GM12878 (cell line): ENCODE measurements around the gene MAPK8IP3. TPM values are rescaled to one million over a fixed set of nuclear protein-coding genes. Genes with fewer than 3 reads are reported as not detected.

Experiments used
- ATAC-seq: fragments of 200-7000 bp; cut with Tn5 transposase; 3 replicates; pipeline ENCODE4 v1.9.1; 2020; ENCODE audit warnings: mild to moderate bottlenecking, moderate library complexity
- BruUV-seq: library from RNA; stranded (reverse); fragments of 400-500 nt; replicated peaks from 2 replicates; lab custom pipeline; 2021; lab: Mats Ljungman, UMichigan
- CTCF ChIA-PET: fragments of 300-600 bp; sonication (Branson Sonifier 250); formaldehyde crosslinking; extraction: SDS; loops from one replicate; lab custom pipeline; 2021; ENCODE audit warnings: inconsistent platforms; lab: Yijun Ruan, JAX
- POLR2A ChIA-PET: fragments of 350-600 bp; formaldehyde crosslinking; extraction: SDS; loops from one replicate; lab custom pipeline; 2021; ENCODE audit warnings: inconsistent platforms; lab: Charles Lee
- RAD21 ChIA-PET: fragments of 300-600 bp; sonication (Branson Sonifier 250); formaldehyde crosslinking; loops from one replicate; lab custom pipeline; 2023; ENCODE audit warnings: antibody characterized with exemption; ENCODE audit not compliant: unreplicated experiment; lab: Charles Lee
- SMC1A ChIA-PET: fragments of 300-600 bp; sonication (Branson Sonifier 250); formaldehyde crosslinking; loops from one replicate; lab custom pipeline; 2023; ENCODE audit not compliant: unreplicated experiment, uncharacterized antibody; lab: Charles Lee
- DNase-seq: peaks from one replicate; pipeline ENCODE4 v3.0.0-alpha.2; 2011; ENCODE audit warnings: low read depth, low spot score
- FAIRE-seq: peaks from 3 replicates; lab custom pipeline; 2011; peaks lifted over from hg19 to GRCh38; lab: Jason Lieb, UNC
- H2AFZ ChIP-seq: 2 replicates; pipeline ENCODE4 v1.6.0; 2011; ENCODE audit warnings: low read depth, low read length, control low read depth; ENCODE audit not compliant: control insufficient read depth
- H3K27ac ChIP-seq: 2 replicates; pipeline ENCODE4 v1.5.1; 2011; ENCODE audit warnings: control low read depth; ENCODE audit not compliant: control insufficient read depth, insufficient read depth
- H3K27me3 ChIP-seq, 2 experiments: replicated peaks in 1 of 2; 2 replicates each; pipeline versions ENCODE4 v1.6.0 to v1.6.1; 2011; ENCODE audit warnings: low read length in 1 of 2; ENCODE audit not compliant: control insufficient read depth in 2 of 2, insufficient read depth in 2 of 2
- H3K36me3 ChIP-seq, 2 experiments: 2 replicates each; pipeline ENCODE4 v1.5.1; 2011; ENCODE audit warnings: low read length in 1 of 2; ENCODE audit not compliant: control insufficient read depth in 2 of 2, insufficient read depth in 2 of 2
- H3K4me1 ChIP-seq: 2 replicates; pipeline ENCODE4 v1.6.1; 2011; ENCODE audit warnings: mild to moderate bottlenecking, low read length, moderate library complexity, mixed read lengths; ENCODE audit not compliant: control insufficient read depth, insufficient read depth
- H3K4me2 ChIP-seq: 2 replicates; pipeline ENCODE4 v1.6.0; 2011; ENCODE audit warnings: control low read depth; ENCODE audit not compliant: control insufficient read depth, insufficient read depth
- H3K4me3 ChIP-seq: fragments of 200-600 bp; sonication (generic); 2 replicates; pipeline ENCODE4 v1.5.1; 2016
- H3K79me2 ChIP-seq: 2 replicates; pipeline ENCODE4 v1.6.0; 2011; ENCODE audit warnings: low read length; ENCODE audit not compliant: control insufficient read depth, insufficient read depth
- H3K9ac ChIP-seq: 2 replicates; pipeline ENCODE4 v1.8.0; 2011; ENCODE audit warnings: low read length, control low read depth, mixed read lengths; ENCODE audit not compliant: control insufficient read depth, insufficient read depth
- H3K9me3 ChIP-seq: replicated peaks from 3 replicates; pipeline ENCODE4 v1.5.1; 2011; ENCODE audit warnings: mild to moderate bottlenecking, low read length; ENCODE audit not compliant: control insufficient read depth, insufficient read depth
- H4K20me1 ChIP-seq: 2 replicates; pipeline ENCODE4 v1.6.0; 2011; ENCODE audit not compliant: control insufficient read depth, insufficient read depth
- EED ChIP-seq: sonication (generic); IDR thresholded peaks from 2 replicates; pipeline ENCODE4 v1.6.1; 2016; ENCODE audit warnings: antibody characterized with exemption, low read depth
- NBN ChIP-seq: fragments of 450-650 bp; IDR thresholded peaks from 2 replicates; pipeline ENCODE4 v1.6.1; 2016
- SUPT20H ChIP-seq: IDR thresholded peaks from 2 replicates; pipeline ENCODE4 v1.6.1; 2011; ENCODE audit warnings: low read depth, mild to moderate bottlenecking, low read length, moderate library complexity, borderline replicate concordance; ENCODE audit not compliant: control insufficient read depth
- TCF7 ChIP-seq: IDR thresholded peaks from 2 replicates; pipeline ENCODE4 v1.6.1; 2014; ENCODE audit warnings: antibody characterized with exemption, borderline replicate concordance
- ZBTB33 ChIP-seq: fragments of 450-650 bp; IDR thresholded peaks from 2 replicates; pipeline ENCODE4 v1.6.1; 2017; ENCODE audit warnings: mild to moderate bottlenecking
- WGBS: methylation state at CpG from one replicate; pipeline ENCODE4 v1.1.6; 2016; ENCODE audit warnings: low lambda C conversion rate; ENCODE audit not compliant: insufficient replicate concordance, insufficient coverage; ENCODE audit errors: missing lambda C conversion rate; 5-methylcytosine and 5-hydroxymethylcytosine counted together
- in situ Hi-C: fragments of 300-500 bp; cut with MboI; formaldehyde crosslinking; loops from 9 replicates; pipeline ENCODE4 v1.14.3; 2018; ENCODE audit warnings: mixed read lengths
- intact Hi-C: fragments of 100-400 bp; cut with micrococcal nuclease; formaldehyde crosslinking; loops from one replicate; pipeline ENCODE4 v1.14.2; 2022; ENCODE audit not compliant: unreplicated experiment
- polyA plus RNA-seq, 11 experiments: library from polyadenylated mRNA; depleted of rRNA in 4 of 11; unstranded in 6 of 11; stranded (reverse) in 5 of 11; fragments of >200 nt; fragmentation: Nextera tagmentation in 4 of 11; fragmentation: Illumina TruSeq in 1 of 11; extraction: Ambion mirVana in 4 of 11; extraction: Trizol in 1 of 11; gene quantifications; 1 replicate in 1 of 11; 2 replicates in 10 of 11; pipeline versions ENCODE4 v1.2.1 to v1.2.3, GENCODE V29; 2011 to 2016; ENCODE audit warnings: inconsistent platforms in 2 of 11, missing spikeins in 2 of 11, low read depth in 1 of 11
- total RNA-seq, 4 experiments: library from RNA; depleted of rRNA in 3 of 4; stranded (reverse); fragments of >200 nt in 3 of 4; fragmentation: Illumina TruSeq in 1 of 4; extraction: Trizol in 1 of 4; gene quantifications; 2 replicates each; pipeline versions ENCODE4 v1.2.1 to v1.2.3, GENCODE V29; 2013 to 2021
- TF ChIP-seq, protein P1 (sequence below), 3 experiments: IDR thresholded peaks in 2 of 3; conservative IDR thresholded peaks in 1 of 3; 2 replicates each; pipeline ENCODE4 v1.5.1; 2011; ENCODE audit warnings: low read depth in 3 of 3, low read length in 3 of 3, mild to moderate bottlenecking in 3 of 3, control low read depth in 2 of 3, moderate library complexity in 2 of 3, inconsistent platforms in 1 of 3, mixed read lengths in 1 of 3; ENCODE audit not compliant: control insufficient read depth in 2 of 3, insufficient read depth in 1 of 3; ENCODE audit errors: extremely low read depth in 1 of 3
- TF ChIP-seq, protein P2 (sequence below): fragments of 450-650 bp; IDR thresholded peaks from 2 replicates; pipeline ENCODE4 v1.6.1; 2017; ENCODE audit warnings: borderline replicate concordance

MAPK8IP3 gene
- total and polyA plus RNA-seq, 10 of the 15 experiments (the other 5 are each of a cell fraction or from before 2014, with no cell fraction given): 0.06 to 67.9 (median 18.2) TPM

GRCh38 chr16:1763521-1764511 is 57.8 kb downstream of the MAPK8IP3 start:
- ChIA-PET POLR2A (no interaction called here), RAD21 (no interaction called here)
- ATAC-seq (no peak), DNase-seq (no peak), FAIRE-seq (no peak)
- intact Hi-C loops: no loop called here
- no peaks in the 10 kb centered on the region for H3K9me3 ChIP-seq
- H3K9ac ChIP-seq: no peak overlapping the region
- 96% methylated on average over 41 of the region's 81 CpGs for WGBS
- BruUV-seq: no TSS peak
- H4K20me1 ChIP-seq: no peaks in the 10 kb centered on the region
- no peak for TF ChIP-seq NBN
- TF ChIP-seq, protein P1, sequence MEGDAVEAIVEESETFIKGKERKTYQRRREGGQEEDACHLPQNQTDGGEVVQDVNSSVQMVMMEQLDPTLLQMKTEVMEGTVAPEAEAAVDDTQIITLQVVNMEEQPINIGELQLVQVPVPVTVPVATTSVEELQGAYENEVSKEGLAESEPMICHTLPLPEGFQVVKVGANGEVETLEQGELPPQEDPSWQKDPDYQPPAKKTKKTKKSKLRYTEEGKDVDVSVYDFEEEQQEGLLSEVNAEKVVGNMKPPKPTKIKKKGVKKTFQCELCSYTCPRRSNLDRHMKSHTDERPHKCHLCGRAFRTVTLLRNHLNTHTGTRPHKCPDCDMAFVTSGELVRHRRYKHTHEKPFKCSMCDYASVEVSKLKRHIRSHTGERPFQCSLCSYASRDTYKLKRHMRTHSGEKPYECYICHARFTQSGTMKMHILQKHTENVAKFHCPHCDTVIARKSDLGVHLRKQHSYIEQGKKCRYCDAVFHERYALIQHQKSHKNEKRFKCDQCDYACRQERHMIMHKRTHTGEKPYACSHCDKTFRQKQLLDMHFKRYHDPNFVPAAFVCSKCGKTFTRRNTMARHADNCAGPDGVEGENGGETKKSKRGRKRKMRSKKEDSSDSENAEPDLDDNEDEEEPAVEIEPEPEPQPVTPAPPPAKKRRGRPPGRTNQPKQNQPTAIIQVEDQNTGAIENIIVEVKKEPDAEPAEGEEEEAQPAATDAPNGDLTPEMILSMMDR (IDR thresholded peaks at IDR 0.05 in 2 of 3, conservative IDR thresholded peaks at IDR 0.05 in 1 of 3; ENCODE audit: control insufficient read depth in 2 of 3, extremely low read depth in 1 of 3, insufficient read depth in 1 of 3, low read depth in 3 of 3, low read length in 3 of 3): peak in 2 of 3 experiments; percentile 10 to 12; a peak in 1 of 6 replicates
- TF ChIP-seq, protein P2, sequence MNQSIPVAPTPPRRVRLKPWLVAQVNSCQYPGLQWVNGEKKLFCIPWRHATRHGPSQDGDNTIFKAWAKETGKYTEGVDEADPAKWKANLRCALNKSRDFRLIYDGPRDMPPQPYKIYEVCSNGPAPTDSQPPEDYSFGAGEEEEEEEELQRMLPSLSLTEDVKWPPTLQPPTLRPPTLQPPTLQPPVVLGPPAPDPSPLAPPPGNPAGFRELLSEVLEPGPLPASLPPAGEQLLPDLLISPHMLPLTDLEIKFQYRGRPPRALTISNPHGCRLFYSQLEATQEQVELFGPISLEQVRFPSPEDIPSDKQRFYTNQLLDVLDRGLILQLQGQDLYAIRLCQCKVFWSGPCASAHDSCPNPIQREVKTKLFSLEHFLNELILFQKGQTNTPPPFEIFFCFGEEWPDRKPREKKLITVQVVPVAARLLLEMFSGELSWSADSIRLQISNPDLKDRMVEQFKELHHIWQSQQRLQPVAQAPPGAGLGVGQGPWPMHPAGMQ: no peak
- no peak for TF ChIP-seq SUPT20H
- TF ChIP-seq TCF7: no peak
- TF ChIP-seq EED: no peak
- peak; percentile 96 for TF ChIP-seq ZBTB33
- TF ChIP-seq, all 136 proteins: peak for 2
- Histone ChIP-seq H3K79me2 (no peaks in the 10 kb centered on the region), H2AFZ (no peak overlapping the region), H3K27ac (no peak overlapping the region), H3K4me3 (no peak overlapping the region), H3K4me1 (no peaks in the 10 kb centered on the region), H3K4me2 (no peak overlapping the region), H3K36me3 (peaks cover 0 to 25% of the 10 kb centered on the region in 2 experiments; a peak in 3 of 4 replicates), H3K27me3 (no peaks in the 10 kb centered on the region)
- CTCF ChIA-PET: interaction anchor here (1.2 kb wide), 1 partner anchor 58 kb away, joined by 4 read pairs; the partner anchor contains the start of gene MAPK8IP3
- SMC1A ChIA-PET: no interaction called here
- in situ Hi-C loops: no loop called here
